HCT116 (cell line): ENCODE measurements around the gene RILPL1. TPM values are rescaled to one million over a fixed set of nuclear protein-coding genes. Genes with fewer than 3 reads are reported as not detected.
"Not testable (repeated sequence)": the region's sequence is repeated elsewhere in the genome, so short reads cannot be mapped to it uniquely, and the experiment has no call there.

Experiments used
- ATAC-seq: fragments of 200-7000 bp; cut with Tn5 transposase; 2 replicates; pipeline ENCODE4 v1.9.1; 2020; ENCODE audit warnings: mild to moderate bottlenecking, moderate library complexity
- BruUV-seq: library from RNA; stranded (reverse); fragments of 400-500 nt; replicated peaks from 2 replicates; lab custom pipeline; 2021; lab: Mats Ljungman, UMichigan
- CTCF ChIA-PET: fragments of 300-600 bp; sonication (Branson Sonifier 250); formaldehyde crosslinking; loops from one replicate; lab custom pipeline; 2021; ENCODE audit warnings: antibody characterized with exemption; lab: Charles Lee
- POLR2A ChIA-PET: fragments of 300-600, 350-600 bp; sonication (Branson Sonifier 250); formaldehyde crosslinking; loops from one replicate; lab custom pipeline; 2021; ENCODE audit warnings: antibody characterized with exemption; lab: Charles Lee
- RAD21 ChIA-PET, 2 experiments: fragments of 300-600 bp; sonication (Branson Sonifier 250); formaldehyde crosslinking; loops; one replicate each; lab custom pipeline; 2023; ENCODE audit warnings: low total read pairs in 2 of 2; ENCODE audit not compliant: uncharacterized antibody in 2 of 2, unreplicated experiment in 2 of 2, low non-redundant PET in 1 of 2; lab: Charles Lee
- DNase-seq: peaks from one replicate; pipeline ENCODE4 v3.0.0-alpha.2; 2010; ENCODE audit warnings: low read depth, low spot score
- H2AFZ ChIP-seq: fragments of 200-600 bp; shearing (Covaris generic), sonication (generic); 2 replicates; pipeline ENCODE4 v1.6.1; 2017; ENCODE audit warnings: low read depth, mixed run types, mixed read lengths, antibody characterized with exemption, low read length; ENCODE audit not compliant: poor library complexity, severe bottlenecking
- H3K27ac ChIP-seq: 2 replicates; pipeline ENCODE4 v1.5.1; 2012; ENCODE audit warnings: low read depth, low read length
- H3K27me3 ChIP-seq: fragments of 200-600 bp; sonication (generic); 2 replicates; pipeline ENCODE4 v1.6.1; 2016; ENCODE audit warnings: mixed run types, low read length, mixed read lengths; ENCODE audit not compliant: insufficient read depth
- H3K36me3 ChIP-seq, 2 experiments: fragments of 200-500 bp in 1 of 2; fragments of 200-600 bp in 1 of 2; sonication (Bioruptor generic) in 1 of 2; sonication (generic) in 1 of 2; 2 replicates each; pipeline versions ENCODE4 v1.5.1 to v1.6.1; 2014 to 2016; ENCODE audit warnings: low read length in 2 of 2, inconsistent platforms in 1 of 2, mixed read lengths in 1 of 2, mixed run types in 1 of 2; ENCODE audit not compliant: insufficient read depth in 2 of 2, control insufficient read depth in 1 of 2
- H3K4me1 ChIP-seq, 2 experiments: fragments of 200-600 bp in 1 of 2; sonication (generic) in 1 of 2; 2 replicates each; pipeline versions ENCODE4 v1.5.1 to v1.6.1; 2012 to 2017; ENCODE audit warnings: low read length in 2 of 2, inconsistent platforms in 1 of 2, mild to moderate bottlenecking in 1 of 2, mixed read lengths in 1 of 2, mixed run types in 1 of 2, moderate library complexity in 1 of 2; ENCODE audit not compliant: insufficient read depth in 2 of 2, control insufficient read depth in 1 of 2
- H3K4me2 ChIP-seq: fragments of 200-600 bp; sonication (generic); 2 replicates; pipeline ENCODE4 v1.6.1; 2017; ENCODE audit warnings: mixed run types, low read length, mixed read lengths
- H3K4me3 ChIP-seq, 2 experiments: fragments of 200-600 bp in 1 of 2; sonication (generic) in 1 of 2; replicated peaks in 1 of 2; 2 replicates each; pipeline ENCODE4 v1.5.1; 2011 to 2016; ENCODE audit warnings: low read length in 2 of 2, control low read depth in 1 of 2, low read depth in 1 of 2, mild to moderate bottlenecking in 1 of 2, mixed read lengths in 1 of 2, mixed run types in 1 of 2
- H3K79me2 ChIP-seq: fragments of 200-600 bp; sonication (generic); 2 replicates; pipeline ENCODE4 v1.6.1; 2017; ENCODE audit warnings: mild to moderate bottlenecking, mixed run types, low read length, moderate library complexity, mixed read lengths; ENCODE audit not compliant: insufficient read depth
- H3K9ac ChIP-seq: fragments of 200-600 bp; sonication (generic); 2 replicates; pipeline ENCODE4 v1.6.1; 2016; ENCODE audit warnings: low read length, mixed read lengths
- H3K9me2 ChIP-seq: fragments of 200-600 bp; sonication (generic), shearing (Covaris generic); 2 replicates; pipeline ENCODE4 v1.6.1; 2017; ENCODE audit warnings: mixed run types, mild to moderate bottlenecking, moderate library complexity; ENCODE audit not compliant: insufficient read depth
- H3K9me3 ChIP-seq, 2 experiments: fragments of 200-500 bp in 1 of 2; fragments of 200-600 bp in 1 of 2; sonication (Bioruptor generic) in 1 of 2; sonication (generic) in 1 of 2; 2 replicates each; pipeline ENCODE4 v1.6.1; 2014 to 2017; ENCODE audit warnings: low read length in 2 of 2, mixed read lengths in 2 of 2, inconsistent platforms in 1 of 2, low read depth in 1 of 2, mild to moderate bottlenecking in 1 of 2, mixed run types in 1 of 2, moderate library complexity in 1 of 2; ENCODE audit not compliant: control insufficient read depth in 1 of 2, insufficient read depth in 1 of 2
- H4K20me1 ChIP-seq: fragments of 200-600 bp; sonication (generic), shearing (Covaris generic); 2 replicates; pipeline ENCODE4 v1.6.1; 2017; ENCODE audit warnings: mixed run types, mild to moderate bottlenecking, moderate library complexity; ENCODE audit not compliant: insufficient read depth
- ATF3 ChIP-seq: IDR thresholded peaks from 2 replicates; pipeline ENCODE4 v1.6.1; 2012
- CEBPB ChIP-seq: IDR thresholded peaks from 2 replicates; pipeline ENCODE4 v1.6.1; 2012; ENCODE audit warnings: low read depth
- CTCF ChIP-seq, 3 experiments: fragments of 200-600 bp in 1 of 3; sonication (generic) in 1 of 3; IDR thresholded peaks in 2 of 3; conservative IDR thresholded peaks in 1 of 3; 2 replicates each; pipeline ENCODE4 v1.5.1; 2012 to 2017; ENCODE audit warnings: low read depth in 2 of 3, low read length in 2 of 3, antibody characterized with exemption in 1 of 3, borderline replicate concordance in 1 of 3, control low read depth in 1 of 3, mild to moderate bottlenecking in 1 of 3, mixed read lengths in 1 of 3, mixed run types in 1 of 3, moderate library complexity in 1 of 3; ENCODE audit not compliant: insufficient read depth in 1 of 3
- EZH2phosphoT487 ChIP-seq: fragments of 200-600 bp; IDR thresholded peaks from 2 replicates; pipeline ENCODE4 v1.6.1; 2018; ENCODE audit warnings: antibody characterized with exemption, borderline replicate concordance
- MAX ChIP-seq: IDR thresholded peaks from 2 replicates; pipeline ENCODE4 v1.6.1; 2012
- POLR2AphosphoS5 ChIP-seq: IDR thresholded peaks from 2 replicates; pipeline ENCODE4 v1.6.1; 2011; ENCODE audit warnings: mild to moderate bottlenecking, low read depth, low read length, moderate library complexity
- RAD21 ChIP-seq: IDR thresholded peaks from 2 replicates; pipeline ENCODE4 v1.6.1; 2012; ENCODE audit warnings: low read depth, mild to moderate bottlenecking
- REST ChIP-seq: IDR thresholded peaks from 2 replicates; pipeline ENCODE4 v1.6.1; 2012; ENCODE audit warnings: low read depth
- SIN3A ChIP-seq: IDR thresholded peaks from 2 replicates; pipeline ENCODE4 v1.6.1; 2012; ENCODE audit warnings: low read depth
- SRF ChIP-seq: IDR thresholded peaks from 2 replicates; pipeline ENCODE4 v1.6.1; 2012; ENCODE audit warnings: low read depth
- TCF7L2 ChIP-seq: IDR thresholded peaks from 2 replicates; pipeline ENCODE4 v1.7.0; 2011; ENCODE audit warnings: borderline replicate concordance, inconsistent platforms; ENCODE audit not compliant: insufficient read depth, insufficient read length; ENCODE audit errors: extremely low read depth
- YY1 ChIP-seq: IDR thresholded peaks from 2 replicates; pipeline ENCODE4 v1.6.1; 2011; ENCODE audit warnings: low read length, low read depth, moderate library complexity, mild to moderate bottlenecking; ENCODE audit not compliant: insufficient replicate concordance; ENCODE audit errors: extremely low read depth
- ZFX ChIP-seq: fragments of 450-650 bp; IDR thresholded peaks from 2 replicates; pipeline ENCODE4 v1.6.1; 2017
- ZNF274 ChIP-seq: fragments of 200-500 bp; sonication (Bioruptor generic); IDR thresholded peaks from 2 replicates; pipeline ENCODE4 v1.6.1; 2014; ENCODE audit warnings: mild to moderate bottlenecking, low read depth, low read length, inconsistent platforms
- intact Hi-C: fragments of 100-400 bp; cut with micrococcal nuclease; formaldehyde crosslinking; loops from 2 replicates; pipeline ENCODE4 v1.10.0; 2022
- total RNA-seq: library from RNA; stranded (reverse); gene quantifications from one replicate; pipeline ENCODE4 v1.2.1, GENCODE V29; 2021; ENCODE audit not compliant: unreplicated experiment

The RILPL1 gene
- total RNA-seq, 1 experiment from 2014 or later = 11.8 TPM

- H3K9me3 ChIP-seq = no peaks in the 10 kb centered on the region
- no peak overlapping the region for H3K9ac ChIP-seq
- no peaks in the 10 kb centered on the region for H3K79me2 ChIP-seq
- H3K36me3 ChIP-seq = no peaks in the 10 kb centered on the region
- no peak overlapping the region for H3K4me3 ChIP-seq
- BruUV-seq = no TSS peak
- intact Hi-C loops = no loop called here
- H4K20me1 ChIP-seq = no peaks in the 10 kb centered on the region
- H2AFZ ChIP-seq = no peak overlapping the region
- no peaks in the 10 kb centered on the region for H3K9me2 ChIP-seq
- DNase-seq = no peak
- TF ChIP-seq TCF7L2 (no peak), SRF (no peak), CEBPB (no peak), ZNF274 (no peak), ZFX (no peak), MAX (no peak), ATF3 (no peak), REST (no peak), YY1 (no peak), EZH2phosphoT487 (no peak), POLR2AphosphoS5 (no peak), SIN3A (no peak), CTCF (IDR thresholded peaks at IDR 0.05 in 2 of 3, conservative IDR thresholded peaks at IDR 0.05 in 1 of 3; ENCODE audit: borderline replicate concordance in 1 of 3, insufficient read depth in 1 of 3, low read depth in 2 of 3, low read length in 2 of 3) (no peak), RAD21 (no peak)
- ChIA-PET CTCF (no interaction called here), RAD21 (no interaction called here), POLR2A (no interaction called here)
- H3K4me2 ChIP-seq = no peak overlapping the region
- no peak for ATAC-seq
- no peaks in the 10 kb centered on the region for H3K4me1 ChIP-seq
- no peak overlapping the region for H3K27ac ChIP-seq
- no peaks in the 10 kb centered on the region for H3K27me3 ChIP-seq
Measured at GRCh38 chr12:123482876-123483275, 50.6 kb downstream of the RILPL1 start.

- ATAC-seq, H3K4me1 ChIP-seq, H2AFZ ChIP-seq, H3K9me3 ChIP-seq, H4K20me1 ChIP-seq, BruUV-seq, H3K36me3 ChIP-seq, H3K9me2 ChIP-seq, H3K9ac ChIP-seq, POLR2A ChIA-PET, H3K27me3 ChIP-seq, H3K27ac ChIP-seq, intact Hi-C loops, H3K79me2 ChIP-seq, DNase-seq, RAD21 ChIA-PET, H3K4me3 ChIP-seq, H3K4me2 ChIP-seq, CTCF ChIA-PET: not testable (repeated sequence)
Measured at GRCh38 chr12:123481251-123481650, 52.3 kb downstream of the RILPL1 start.
